Measurements from ENCODE around the gene VMP1. TPM values are rescaled to one million over a fixed set of nuclear protein-coding genes. Genes with fewer than 3 reads are reported as not detected.
"Not testable (repeated sequence)": the region's sequence is repeated elsewhere in the genome, so short reads cannot be mapped to it uniquely, and the experiment has no call there.

Gene VMP1
- total and polyA plus RNA-seq, 12 donors, result 52.4 to 335 (median 130) TPM

DNA sequence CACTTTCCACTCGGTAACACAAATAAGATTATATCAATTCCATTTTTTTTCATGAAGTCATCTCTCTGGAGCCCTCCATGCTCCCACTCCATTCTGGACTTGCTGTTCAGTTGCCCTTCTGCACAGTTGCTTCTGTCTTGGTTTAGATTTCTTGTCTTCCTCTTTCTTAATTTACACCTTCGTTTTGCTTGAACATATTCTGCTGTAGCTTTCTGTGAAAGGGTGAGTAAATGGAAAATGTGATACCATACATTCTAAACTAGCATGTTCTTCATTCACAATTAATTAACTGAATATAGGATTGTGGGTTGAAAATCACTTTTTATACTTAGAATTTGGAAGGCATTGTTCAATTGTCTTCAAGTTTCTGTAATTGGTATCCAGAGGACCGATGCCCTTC lies 69.6 kb downstream of the VMP1 start:
- DNase-seq, result no peak
- H3K9me3 ChIP-seq (replicated peaks in 1 of 3), result peaks cover 0 to 3% (median 0%) of the 10 kb centered on the region in 3 donors
- no peaks in the 10 kb centered on the region for H3K27me3 ChIP-seq
- no peak for TF ChIP-seq POLR2A (IDR thresholded peaks at IDR 0.05)
- TF ChIP-seq, protein P1, sequence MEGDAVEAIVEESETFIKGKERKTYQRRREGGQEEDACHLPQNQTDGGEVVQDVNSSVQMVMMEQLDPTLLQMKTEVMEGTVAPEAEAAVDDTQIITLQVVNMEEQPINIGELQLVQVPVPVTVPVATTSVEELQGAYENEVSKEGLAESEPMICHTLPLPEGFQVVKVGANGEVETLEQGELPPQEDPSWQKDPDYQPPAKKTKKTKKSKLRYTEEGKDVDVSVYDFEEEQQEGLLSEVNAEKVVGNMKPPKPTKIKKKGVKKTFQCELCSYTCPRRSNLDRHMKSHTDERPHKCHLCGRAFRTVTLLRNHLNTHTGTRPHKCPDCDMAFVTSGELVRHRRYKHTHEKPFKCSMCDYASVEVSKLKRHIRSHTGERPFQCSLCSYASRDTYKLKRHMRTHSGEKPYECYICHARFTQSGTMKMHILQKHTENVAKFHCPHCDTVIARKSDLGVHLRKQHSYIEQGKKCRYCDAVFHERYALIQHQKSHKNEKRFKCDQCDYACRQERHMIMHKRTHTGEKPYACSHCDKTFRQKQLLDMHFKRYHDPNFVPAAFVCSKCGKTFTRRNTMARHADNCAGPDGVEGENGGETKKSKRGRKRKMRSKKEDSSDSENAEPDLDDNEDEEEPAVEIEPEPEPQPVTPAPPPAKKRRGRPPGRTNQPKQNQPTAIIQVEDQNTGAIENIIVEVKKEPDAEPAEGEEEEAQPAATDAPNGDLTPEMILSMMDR (IDR thresholded peaks at IDR 0.05), result no peak
- no peak overlapping the region for H3K27ac ChIP-seq
- no peak overlapping the region for H3K4me3 ChIP-seq
- H3K4me1 ChIP-seq (replicated peaks in 1 of 2), result no peaks in the 10 kb centered on the region
- intact Hi-C loops (cut with DNase I), result no loop called here
- 94 to 97% (median 96%) methylated on average over 3 of the region's 3 CpGs for WGBS, 4 donors
- H3K36me3 ChIP-seq (replicated peaks in 1 of 2), result peaks cover 0 to 24% of the 10 kb centered on the region in 2 donors

DNA sequence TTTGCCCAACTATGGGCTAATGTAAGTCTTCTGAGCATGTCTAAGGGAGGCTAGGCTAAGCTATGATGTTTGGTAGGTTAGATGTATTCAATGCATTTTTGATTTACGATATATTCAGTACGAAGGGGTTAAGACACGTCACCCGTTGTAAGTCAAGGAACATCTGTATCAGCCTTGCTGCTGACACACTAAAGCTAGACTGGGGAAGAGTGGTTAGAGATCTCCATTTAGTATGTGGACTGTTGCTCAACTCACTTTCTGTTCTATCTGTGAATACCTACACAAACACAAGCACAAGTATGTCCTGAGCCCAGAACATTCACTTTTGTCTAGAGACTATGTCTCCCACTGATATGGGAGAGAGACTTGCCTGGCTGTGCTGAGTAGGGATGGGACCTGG lies 71.5 kb downstream of the VMP1 start:
- intact Hi-C loops (cut with DNase I), result no loop called here

DNA sequence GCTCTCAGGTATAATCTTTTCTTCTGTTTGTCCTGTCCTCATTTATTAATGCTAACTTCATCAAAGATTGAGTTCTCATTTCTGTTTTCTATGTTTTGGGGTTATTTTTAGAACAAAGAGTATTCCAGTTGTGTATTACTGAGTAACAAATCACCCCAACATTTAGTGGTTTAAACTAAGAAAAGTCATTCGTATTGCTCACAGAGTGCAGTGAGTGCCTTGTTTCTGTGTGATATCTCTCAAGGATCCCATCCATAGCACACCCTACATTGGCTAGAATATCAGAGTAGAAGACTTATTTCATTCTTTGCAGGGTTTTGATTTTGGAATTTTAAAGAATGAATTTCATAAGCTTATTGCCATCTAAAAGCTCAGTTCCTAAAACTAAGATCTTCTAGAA lies 72.1 kb downstream of the VMP1 start:
- intact Hi-C loops (cut with DNase I), result no loop called here
- 70 to 75% (median 74%) methylated on average over 1 of the region's 1 CpG for WGBS, 4 donors
- Histone ChIP-seq H3K9me3 (replicated peaks in 1 of 3) (peaks cover 0 to 3% (median 0%) of the 10 kb centered on the region in 3 donors), H3K36me3 (replicated peaks in 1 of 2) (peaks cover 0 to 14% of the 10 kb centered on the region in 2 donors), H3K4me1 (replicated peaks in 1 of 2) (peaks cover 12 to 20% of the 10 kb centered on the region in 2 donors), H3K27me3 (no peaks in the 10 kb centered on the region), H3K27ac (no peak overlapping the region), H3K4me3 (no peak overlapping the region)
- no peak for DNase-seq
- TF ChIP-seq, protein P1 (IDR thresholded peaks at IDR 0.05), result no peak
- no peak for TF ChIP-seq POLR2A (IDR thresholded peaks at IDR 0.05)

More for the DNA sequence above, 71.5 kb downstream of the VMP1 start:
- Histone ChIP-seq H3K27ac (peak overlapping the region in 1 of 5 donors; percentile 2), H3K4me1 (replicated peaks in 1 of 2) (peaks cover 7 to 15% of the 10 kb centered on the region in 2 donors), H3K4me3 (no peak overlapping the region), H3K9me3 (replicated peaks in 1 of 3) (peaks cover 0 to 3% (median 0%) of the 10 kb centered on the region in 3 donors), H3K36me3 (replicated peaks in 1 of 2) (peaks cover 0 to 20% of the 10 kb centered on the region in 2 donors), H3K27me3 (no peaks in the 10 kb centered on the region)
- WGBS, 4 donors, result 90 to 96% (median 95%) methylated on average over 4 of the region's 4 CpGs
- DNase-seq, result no peak
- TF ChIP-seq POLR2A (IDR thresholded peaks at IDR 0.05), result no peak
- TF ChIP-seq, protein P1 (IDR thresholded peaks at IDR 0.05), result no peak

DNA sequence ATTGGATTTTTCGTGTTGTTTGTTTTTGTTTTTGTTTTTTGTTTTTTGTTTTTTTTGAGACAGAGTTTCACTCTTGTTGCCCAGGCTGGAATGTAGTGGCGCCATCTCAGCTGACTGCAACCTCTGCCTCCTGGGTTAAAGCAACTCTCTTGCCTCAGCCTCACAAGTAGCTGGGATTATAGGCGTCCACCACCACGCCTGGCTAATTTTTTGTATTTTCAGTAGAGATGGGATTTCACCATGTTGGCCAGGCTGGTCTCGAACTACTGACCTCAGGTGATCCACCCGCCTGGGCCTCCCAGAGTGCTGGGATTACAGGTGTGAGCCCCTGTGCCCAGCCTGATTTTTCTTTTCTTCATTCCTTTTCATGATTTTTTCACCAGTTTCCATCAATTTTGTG lies 73.1 kb downstream of the VMP1 start:
- H3K27me3 ChIP-seq; DNase-seq; H3K36me3 ChIP-seq (replicated peaks in 1 of 2); H3K4me3 ChIP-seq; intact Hi-C loops (cut with DNase I); H3K27ac ChIP-seq; H3K9me3 ChIP-seq (replicated peaks in 1 of 3): not testable (repeated sequence)
- peaks cover 22 to 31% of the 10 kb centered on the region in 2 donors for H3K4me1 ChIP-seq (replicated peaks in 1 of 2)
- 93 to 98% (median 97%) methylated on average over 6 of the region's 6 CpGs for WGBS, 4 donors
